ENCODE results near the gene LPP.

GRCh38 chr3:188378786-188379185 lies 224.8 kb downstream of the LPP start:
- no peak for TF ChIP-seq CTCF (IDR thresholded peaks at IDR 0.05; ENCODE audit: insufficient read depth, low read depth, low read length)
- no peak for TF ChIP-seq EZH2 (IDR thresholded peaks at IDR 0.05; ENCODE audit: insufficient read depth, low read length)
